Lung (tissue), 12 donors: Measurements from ENCODE around the gene CYTH3. TPM values are rescaled to one million over a fixed set of nuclear protein-coding genes. Genes with fewer than 3 reads are reported as not detected.

Source experiments
- ATAC-seq: fragments of 200-7000 bp; cut with Tn5 transposase; one replicate; pipeline ENCODE4 v1.9.1; 2020; ENCODE audit warnings: moderate number of reproducible peaks; ENCODE audit not compliant: insufficient read depth, low FRiP score
- DNase-seq, 3 donors: peaks; one replicate each; pipeline ENCODE4 v3.0.0-alpha.2; 2013 to 2017
- H3K27ac ChIP-seq, 2 donors: one replicate each; pipeline ENCODE4 v1.5.1; 2013; ENCODE audit warnings: mild to moderate bottlenecking in 2 of 2, moderate library complexity in 2 of 2, control low read depth in 1 of 2, inconsistent platforms in 1 of 2, low read depth in 1 of 2, low read length in 1 of 2
- H3K27me3 ChIP-seq, 3 donors: one replicate each; pipeline ENCODE4 v1.5.1; 2013; ENCODE audit warnings: low read length in 2 of 3; ENCODE audit not compliant: control insufficient read depth in 3 of 3, insufficient read depth in 3 of 3
- H3K36me3 ChIP-seq, 4 donors: one replicate each; pipeline ENCODE4 v1.5.1; 2013; ENCODE audit warnings: low read length in 4 of 4, mild to moderate bottlenecking in 1 of 4, moderate library complexity in 1 of 4; ENCODE audit not compliant: control insufficient read depth in 4 of 4, insufficient read depth in 4 of 4
- H3K4me1 ChIP-seq, 5 donors: one replicate each; pipeline ENCODE4 v1.5.1; 2013; ENCODE audit warnings: low read length in 5 of 5, mild to moderate bottlenecking in 2 of 5, moderate library complexity in 1 of 5; ENCODE audit not compliant: control insufficient read depth in 5 of 5, insufficient read depth in 5 of 5
- H3K4me3 ChIP-seq: one replicate; pipeline ENCODE4 v1.5.1; 2013; ENCODE audit warnings: mild to moderate bottlenecking, control low read depth, moderate library complexity
- H3K9ac ChIP-seq, 2 donors: one replicate each; pipeline ENCODE4 v1.5.1; 2013; ENCODE audit warnings: low read length in 2 of 2, control low read depth in 1 of 2; ENCODE audit not compliant: insufficient read depth in 1 of 2
- H3K9me3 ChIP-seq, 4 donors: one replicate each; pipeline ENCODE4 v1.5.1; 2013; ENCODE audit warnings: low read length in 3 of 4, mild to moderate bottlenecking in 1 of 4, moderate library complexity in 1 of 4; ENCODE audit not compliant: control insufficient read depth in 4 of 4, insufficient read depth in 3 of 4
- CTCF ChIP-seq: IDR thresholded peaks from 2 replicates; pipeline ENCODE4 v1.5.1; 2012; ENCODE audit warnings: mild to moderate bottlenecking; ENCODE audit errors: control extremely low read depth, extremely low read depth
- WGBS, 2 donors: extraction: QIAGEN DNeasy Blood & Tissue Kit; methylation state at CpG; one replicate each; pipeline ENCODE4 v1.1.7; 2013; 5-methylcytosine and 5-hydroxymethylcytosine counted together
- polyA plus RNA-seq, 2 donors: library from polyadenylated mRNA; stranded (reverse); fragments of 200-250 nt; gene quantifications; one replicate each; pipeline ENCODE4 v1.2.1, GENCODE V29; 2013
- total RNA-seq, 2 donors: library from RNA; depleted of rRNA in 1 of 2; stranded (reverse); fragments of >200 nt in 1 of 2; gene quantifications; one replicate each; pipeline ENCODE4 v1.2.1, GENCODE V29; 2014 to 2021
- donor health status: control.
- donor health status: control.
- donor health status: Bipolar disorder and iron deficiency.
- donor health status: healthy.
- donor health status: DM: yes; HTN: yes; CAD: no.

The CYTH3 gene
- total and polyA plus RNA-seq, 4 donors: 8.2 to 28.7 (median 15.5) TPM

GRCh38 chr7:6235029-6235871, 37.2 kb downstream of the CYTH3 start:
- H3K4me1 ChIP-seq: peaks cover 3 to 19% (median 16%) of the 10 kb centered on the region in 5 donors
- no peak overlapping the region for H3K27ac ChIP-seq
- TF ChIP-seq CTCF: no peak
- DNase-seq (peak in 2 of 3 donors; percentile 53), ATAC-seq (no peak)
- no peak overlapping the region for H3K9ac ChIP-seq
- H3K36me3 ChIP-seq: no peaks in the 10 kb centered on the region
- H3K9me3 ChIP-seq: peaks cover 0 to 3% (median 0%) of the 10 kb centered on the region in 4 donors
- whole genome bisulfite sequencing, 2 donors: 88 to 90% methylated on average over 16 of the region's 16 CpGs
- H3K4me3 ChIP-seq: no peak overlapping the region
- H3K27me3 ChIP-seq: no peaks in the 10 kb centered on the region

GRCh38 chr7:6234384-6234783, 38.0 kb downstream of the CYTH3 start:
- WGBS, 2 donors: 93 to 94% methylated on average over 6 of the region's 6 CpGs

GRCh38 chr7:6232534-6232933, 39.9 kb downstream of the CYTH3 start:
- H3K4me1 ChIP-seq: peaks cover 10 to 35% (median 18%) of the 10 kb centered on the region in 5 donors
- H3K27me3 ChIP-seq: no peaks in the 10 kb centered on the region
- peaks cover 0 to 3% (median 0%) of the 10 kb centered on the region in 4 donors for H3K9me3 ChIP-seq
- H3K9ac ChIP-seq: no peak overlapping the region
- H3K36me3 ChIP-seq: no peaks in the 10 kb centered on the region
- 10 to 36% methylated on average over 8 of the region's 8 CpGs for WGBS, 2 donors
- H3K27ac ChIP-seq: peak overlapping the region in 1 of 2 donors; percentile 64
- peak; percentile 73 for ATAC-seq
- H3K4me3 ChIP-seq: no peak overlapping the region
- TF ChIP-seq CTCF: no peak
- no peak for DNase-seq

More at GRCh38 chr7:6234384-6234783, 38.0 kb downstream of the CYTH3 start:
- DNase-seq (no peak), ATAC-seq (no peak)
- no peak overlapping the region for H3K27ac ChIP-seq
- no peak for TF ChIP-seq CTCF
- no peak overlapping the region for H3K9ac ChIP-seq
- H3K9me3 ChIP-seq: peaks cover 0 to 3% (median 0%) of the 10 kb centered on the region in 4 donors
- no peak overlapping the region for H3K4me3 ChIP-seq
- H3K4me1 ChIP-seq: peaks cover 3 to 19% (median 17%) of the 10 kb centered on the region in 5 donors
- H3K27me3 ChIP-seq: no peaks in the 10 kb centered on the region
- no peaks in the 10 kb centered on the region for H3K36me3 ChIP-seq
